NCI-H1092 (cell line): Measurements from ENCODE around the gene DRD2.

Source experiments
- DNase-seq: peaks from one replicate; lab custom pipeline; 2025; lab: John Stamatoyannopoulos, UW

DRD2 gene

GRCh38 chr11:113370634-113371033 lies 104.6 kb downstream of the DRD2 start:
- DNase-seq, result no peak

DNA sequence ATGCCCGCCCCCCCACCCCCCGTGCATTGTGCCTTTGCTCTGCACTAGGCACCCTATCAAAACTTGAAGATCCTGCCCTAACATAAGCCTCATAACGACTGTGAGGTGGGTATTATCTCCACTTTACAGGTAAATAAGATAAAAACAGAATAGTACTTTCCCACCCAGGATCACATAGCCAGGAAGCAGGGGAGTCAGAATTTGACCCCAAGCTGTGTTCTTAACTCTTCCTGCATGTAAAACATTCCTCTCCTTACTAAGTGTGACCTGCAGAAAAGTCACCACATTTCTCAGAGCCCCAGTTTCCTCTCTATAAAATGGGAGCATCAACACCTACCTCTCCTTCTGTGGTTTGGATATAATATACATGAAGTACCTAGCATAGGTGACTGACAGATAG lies 105.8 kb downstream of the DRD2 start:
- DNase-seq, result no peak

GRCh38 chr11:113365895-113366294 lies 109.3 kb downstream of the DRD2 start:
- no peak for DNase-seq

DNA sequence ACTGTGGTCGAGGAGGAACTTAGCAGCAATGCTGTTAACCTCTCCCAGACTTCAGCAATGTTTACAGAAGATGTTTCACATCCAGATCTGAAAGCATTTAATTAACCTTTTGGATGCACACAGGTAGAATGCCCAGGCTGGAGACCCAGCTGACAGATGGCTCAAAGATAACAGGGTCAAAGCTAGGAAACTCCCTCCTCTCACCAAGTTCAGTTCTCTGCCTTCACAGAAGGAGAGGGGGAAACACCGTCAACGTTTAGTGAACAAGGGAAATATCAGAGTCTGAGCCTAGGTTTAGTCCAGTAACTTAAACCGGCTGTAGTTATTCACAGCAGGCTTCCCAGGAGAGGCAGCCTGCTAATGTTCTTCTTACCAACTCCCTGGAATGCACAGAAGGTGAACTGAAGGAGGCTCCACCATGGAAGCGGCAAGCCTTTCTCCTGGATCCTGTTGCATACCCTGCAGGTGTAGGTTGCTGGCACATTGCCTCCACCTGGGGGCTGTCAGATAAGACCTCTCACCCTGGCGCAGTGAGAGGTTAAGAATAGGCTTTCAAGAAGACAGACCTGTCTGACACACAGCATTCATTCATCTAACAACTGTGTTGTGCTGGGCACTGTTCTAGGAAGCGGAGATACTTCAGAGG lies 111.1 kb downstream of the DRD2 start:
- no peak for DNase-seq

- DNase-seq, result no peak
These were observed 111.8 kb downstream of the DRD2 start for GRCh38 chr11:113363406-113363805.
